Ishikawa (cell line): ENCODE results near the gene ZNF106.

Experiments used
- EGR1 ChIP-seq: IDR thresholded peaks from 2 replicates; pipeline ENCODE4 v1.6.1; 2012
- RAD21 ChIP-seq: IDR thresholded peaks from 2 replicates; pipeline ENCODE4 v1.6.1; 2012; ENCODE audit warnings: low read depth
- REST ChIP-seq: IDR thresholded peaks from 2 replicates; pipeline ENCODE4 v1.6.1; 2012; ENCODE audit warnings: low read depth, mild to moderate bottlenecking
- USF1 ChIP-seq: IDR thresholded peaks from 2 replicates; pipeline ENCODE4 v1.6.1; 2012

- TF ChIP-seq USF1 (no peak), RAD21 (no peak), REST (no peak), EGR1 (no peak)
Measured at GRCh38 chr15:42499858-42500609, 9.1 kb upstream of the ZNF106 start.
